CD4-positive, CD25-positive, alpha-beta regulatory T cell (primary cell): Measurements from ENCODE around the gene RALGDS. TPM values are rescaled to one million over a fixed set of nuclear protein-coding genes. Genes with fewer than 3 reads are reported as not detected.
A peak's percentile ranks its signal among the peaks of the same experiment; 100 is the strongest.

Source experiments
- ATAC-seq, 2 donors: fragments of 150-1000 bp; cut with Tn5 transposase; one replicate each; pipeline ENCODE4 v1.10.0; 2021; ENCODE audit warnings: low read depth in 2 of 2, moderate number of reproducible peaks in 2 of 2, moderate library complexity in 1 of 2
- DNase-seq, 3 donors: peaks; one replicate each; pipeline versions ENCODE4 v3.0.0 to v3.0.0-alpha.2; 2012 to 2022; ENCODE audit warnings: mixed read lengths in 1 of 3
- H3K27ac ChIP-seq: one replicate; pipeline ENCODE4 v1.7.0; 2013; ENCODE audit warnings: mild to moderate bottlenecking, low read length; ENCODE audit not compliant: insufficient read depth, poor library complexity, severe bottlenecking
- H3K27me3 ChIP-seq: one replicate; pipeline ENCODE4 v1.7.0; 2013; ENCODE audit warnings: low read length; ENCODE audit not compliant: control insufficient read depth, insufficient read depth
- H3K36me3 ChIP-seq: one replicate; pipeline ENCODE4 v1.7.0; 2013; ENCODE audit warnings: mild to moderate bottlenecking, low read length, moderate library complexity; ENCODE audit not compliant: control insufficient read depth, insufficient read depth
- H3K4me1 ChIP-seq: 2 replicates; pipeline ENCODE4 v1.7.0; 2013; ENCODE audit warnings: mild to moderate bottlenecking, low read length; ENCODE audit not compliant: insufficient read depth, control insufficient read depth, poor library complexity, severe bottlenecking
- H3K4me3 ChIP-seq: one replicate; pipeline ENCODE4 v1.7.0; 2013; ENCODE audit warnings: low read depth, mild to moderate bottlenecking, low read length, moderate library complexity
- H3K9me3 ChIP-seq, 2 experiments: 1 replicate in 1 of 2; 2 replicates in 1 of 2; pipeline ENCODE4 v1.7.0; 2013; ENCODE audit warnings: low read length in 2 of 2, mild to moderate bottlenecking in 1 of 2, moderate library complexity in 1 of 2; ENCODE audit not compliant: control insufficient read depth in 2 of 2
- H3K27ac Mint-ChIP-seq, 3 donors: one replicate each; pipeline ENCODE4 v1.8.0; 2020 to 2022; ENCODE audit warnings: mild to moderate bottlenecking in 3 of 3, mixed read lengths in 3 of 3, moderate library complexity in 2 of 3
- H3K27me3 Mint-ChIP-seq: one replicate; pipeline ENCODE4 v1.8.0; 2022; ENCODE audit warnings: mild to moderate bottlenecking, mixed read lengths
- H3K36me3 Mint-ChIP-seq: one replicate; pipeline ENCODE4 v1.8.0; 2020; ENCODE audit warnings: mixed read lengths
- H3K4me1 Mint-ChIP-seq, 4 donors: one replicate each; pipeline ENCODE4 v1.8.0; 2020 to 2022; ENCODE audit warnings: mixed read lengths in 4 of 4, mild to moderate bottlenecking in 1 of 4
- H3K4me3 Mint-ChIP-seq, 4 donors: one replicate each; pipeline ENCODE4 v1.8.0; 2020 to 2022; ENCODE audit warnings: mild to moderate bottlenecking in 4 of 4, mixed read lengths in 4 of 4, moderate library complexity in 3 of 4
- H3K9me3 Mint-ChIP-seq, 7 donors: one replicate each; pipeline ENCODE4 v1.8.0; 2020 to 2022; ENCODE audit warnings: mixed read lengths in 7 of 7, mild to moderate bottlenecking in 3 of 7, moderate library complexity in 2 of 7
- polyA plus RNA-seq, 4 donors: library from polyadenylated mRNA; unstranded; fragments of 300-500 nt; fragmentation: Illumina TruSeq; gene quantifications; one replicate each; pipeline ENCODE4 v1.2.3, GENCODE V29; 2021
- total RNA-seq: library from RNA; stranded (reverse); gene quantifications from one replicate; pipeline ENCODE4 v1.2.3, GENCODE V29; 2022

Gene RALGDS
- total and polyA plus RNA-seq, 5 donors from 2014 or later, result 34.6 to 228 (median 58.5) TPM

DNA sequence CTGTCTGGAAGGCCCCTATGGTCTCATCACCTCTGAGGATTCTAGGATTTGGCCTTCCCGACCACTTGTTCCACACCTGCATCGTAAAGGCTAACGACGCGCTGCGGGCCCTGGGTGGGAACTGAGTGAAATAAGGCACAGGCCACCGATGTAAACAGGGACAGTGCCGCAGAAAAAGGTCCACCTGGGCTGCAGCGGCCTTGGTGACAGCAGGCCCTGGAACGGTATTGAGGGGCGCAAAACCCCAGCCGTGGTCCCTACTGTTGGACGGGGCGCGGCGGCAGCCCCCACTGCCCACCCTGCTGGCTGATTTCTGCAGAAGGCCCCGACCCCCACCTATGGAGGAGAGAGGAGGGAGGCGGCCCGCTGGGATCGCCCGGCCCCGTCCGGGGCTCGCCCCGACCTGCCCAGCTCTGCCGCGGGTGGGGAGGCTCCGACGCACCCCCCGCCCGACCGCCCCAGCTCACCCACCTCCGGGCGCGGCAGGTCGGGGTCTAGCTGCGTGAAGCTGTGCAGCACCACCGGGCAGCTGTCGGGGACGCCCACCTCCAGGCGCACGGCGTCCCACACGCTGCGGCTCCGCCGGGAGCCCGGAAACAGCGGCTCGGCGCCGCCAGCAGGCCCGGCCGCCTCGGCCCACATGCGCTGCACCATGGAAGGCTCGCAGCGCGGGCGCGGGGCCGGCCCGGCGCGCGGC is 391 bp downstream of the RALGDS start:
- ATAC-seq (no peak), DNase-seq (peak in 1 of 3 donors; percentile 24)
- Mint-ChIP-seq H3K4me3 (peak overlapping the region; percentile 58 to 86 (median 83)), H3K4me1 (peaks cover 20 to 86% (median 47%) of the 10 kb centered on the region in 4 donors), H3K27me3 (no peaks in the 10 kb centered on the region), H3K36me3 (no peaks in the 10 kb centered on the region), H3K9me3 (no peaks in the 10 kb centered on the region), H3K27ac (peak overlapping the region in 2 of 3 donors; percentile 26 to 87)
- no peaks in the 10 kb centered on the region for H3K27me3 ChIP-seq
- no peaks in the 10 kb centered on the region for H3K9me3 ChIP-seq
- H3K4me3 ChIP-seq, result peak overlapping the region; percentile 32
- H3K4me1 ChIP-seq, result peaks cover 85% of the 10 kb centered on the region
- H3K27ac ChIP-seq, result peak overlapping the region; percentile 96
- no peaks in the 10 kb centered on the region for H3K36me3 ChIP-seq

DNA sequence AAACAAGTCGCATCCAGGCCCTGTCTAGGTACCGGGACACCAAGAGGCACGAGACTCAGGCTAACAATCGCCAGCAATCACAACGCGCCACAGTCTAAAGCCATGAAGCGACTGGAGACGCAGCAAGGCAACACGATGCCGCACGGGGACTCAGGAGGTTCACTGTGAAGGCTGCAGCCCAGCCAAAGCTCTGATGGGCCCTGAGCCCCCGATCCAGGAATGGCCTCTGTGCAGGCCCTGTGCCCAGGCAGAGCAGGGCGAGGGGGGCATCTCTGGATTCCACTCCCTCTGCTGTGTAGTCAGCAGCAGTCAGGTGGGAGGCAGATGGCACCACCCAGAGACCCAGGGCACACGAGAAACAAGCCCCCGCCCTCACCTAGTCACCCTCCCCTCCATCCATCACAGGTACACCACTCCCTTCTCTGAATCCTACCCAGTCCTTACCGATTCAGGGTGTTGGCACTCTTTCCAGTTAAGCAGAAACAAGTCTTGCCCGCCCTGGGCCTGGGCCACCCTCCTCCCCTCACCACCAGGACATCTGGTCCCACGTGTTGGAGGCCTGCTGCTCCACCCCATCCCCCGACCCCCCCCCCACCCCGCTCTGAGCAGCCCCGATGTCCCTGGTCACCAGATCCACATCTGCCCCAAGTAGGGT is 1.1 kb downstream of the RALGDS start:
- no peak for DNase-seq
- peak overlapping the region; percentile 32 for H3K4me3 ChIP-seq

DNA sequence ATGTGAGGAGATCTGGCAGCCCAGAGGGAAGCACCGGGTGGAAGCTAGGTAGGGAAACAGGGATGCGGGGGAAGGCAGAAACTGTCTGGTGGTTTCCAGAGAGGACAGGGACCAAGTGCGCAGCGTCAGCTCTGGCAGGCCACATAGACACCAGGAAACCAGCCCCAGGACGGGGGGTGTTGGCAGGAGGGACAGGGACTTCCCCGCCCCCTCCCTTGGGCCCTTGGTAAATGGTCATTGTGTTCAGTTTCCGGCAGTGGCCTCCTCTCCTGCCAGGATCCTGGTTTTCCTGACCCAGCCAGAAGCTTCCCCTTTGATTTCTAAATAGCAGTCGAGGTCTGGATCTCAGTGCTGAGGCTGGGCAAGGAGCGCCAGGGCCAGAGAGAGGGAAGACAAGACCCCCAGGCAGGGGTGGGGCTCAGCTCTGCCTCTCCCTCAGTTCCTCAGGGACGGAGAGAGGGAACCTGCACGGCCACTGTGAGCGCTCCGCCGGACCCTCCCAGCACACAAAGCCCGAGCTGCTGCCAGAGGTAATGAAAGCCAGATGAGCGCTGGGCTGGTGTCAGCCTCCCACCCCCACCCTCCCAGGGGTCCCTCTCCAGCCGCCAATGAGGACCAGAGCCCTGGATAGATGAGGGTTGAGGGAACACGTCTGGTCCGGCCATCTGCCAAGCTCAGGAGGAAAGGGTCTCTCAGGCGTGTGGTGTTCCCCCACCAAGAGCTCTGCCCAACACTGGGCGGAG is 1.8 kb downstream of the RALGDS start:
- no peaks in the 10 kb centered on the region for H3K36me3 Mint-ChIP-seq
- H3K27me3 ChIP-seq, result no peaks in the 10 kb centered on the region
- H3K27me3 Mint-ChIP-seq, result no peaks in the 10 kb centered on the region
- H3K4me3 ChIP-seq, result no peak overlapping the region
- H3K36me3 ChIP-seq, result no peaks in the 10 kb centered on the region
- peak overlapping the region; percentile 84 to 96 (median 86) for H3K4me3 Mint-ChIP-seq
- H3K9me3 Mint-ChIP-seq, result no peaks in the 10 kb centered on the region
- peaks cover 12 to 84% (median 42%) of the 10 kb centered on the region in 4 donors for H3K4me1 Mint-ChIP-seq
- H3K27ac Mint-ChIP-seq, result peak overlapping the region in 2 of 3 donors; percentile 78
- ATAC-seq (no peak), DNase-seq (no peak)
- H3K27ac ChIP-seq, result peak overlapping the region; percentile 23
- H3K4me1 ChIP-seq, result peaks cover 87% of the 10 kb centered on the region
- no peaks in the 10 kb centered on the region for H3K9me3 ChIP-seq

More for the DNA sequence above, 1.1 kb downstream of the RALGDS start:
- no peaks in the 10 kb centered on the region for H3K9me3 Mint-ChIP-seq
- Histone ChIP-seq H3K9me3 (no peaks in the 10 kb centered on the region), H3K36me3 (no peaks in the 10 kb centered on the region), H3K27me3 (no peaks in the 10 kb centered on the region), H3K4me1 (peaks cover 87% of the 10 kb centered on the region), H3K27ac (peak overlapping the region; percentile 96)
- ATAC-seq, result no peak
- peaks cover 19 to 84% (median 47%) of the 10 kb centered on the region in 4 donors for H3K4me1 Mint-ChIP-seq
- H3K36me3 Mint-ChIP-seq, result no peaks in the 10 kb centered on the region
- H3K27ac Mint-ChIP-seq, result peak overlapping the region in 2 of 3 donors; percentile 26 to 87
- H3K27me3 Mint-ChIP-seq, result no peaks in the 10 kb centered on the region
- H3K4me3 Mint-ChIP-seq, result peak overlapping the region; percentile 58 to 86 (median 83)

DNA sequence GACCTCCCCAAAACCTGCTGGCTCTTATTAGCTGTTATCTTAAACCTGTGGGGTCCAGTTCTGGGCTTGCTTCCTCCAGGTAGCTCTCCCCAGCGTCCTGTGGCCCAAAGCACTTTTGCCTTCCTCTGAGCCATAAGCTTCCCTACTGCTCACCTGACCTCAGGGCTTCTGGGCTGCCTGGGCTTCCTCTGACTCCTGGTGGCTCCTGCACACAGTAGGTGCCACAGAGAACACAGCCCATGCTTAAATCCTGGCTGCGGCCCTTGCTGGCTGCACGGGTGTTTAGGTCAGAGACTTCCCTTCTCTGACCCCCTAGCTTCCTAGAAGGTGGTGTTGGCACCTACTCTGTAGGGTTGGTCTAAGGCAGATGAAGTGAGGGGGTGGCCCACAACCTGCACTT is 2.5 kb downstream of the RALGDS start:
- Histone ChIP-seq H3K4me1 (peaks cover 90% of the 10 kb centered on the region), H3K9me3 (no peaks in the 10 kb centered on the region), H3K4me3 (no peak overlapping the region), H3K27ac (no peak overlapping the region), H3K27me3 (no peaks in the 10 kb centered on the region), H3K36me3 (no peaks in the 10 kb centered on the region)
- Mint-ChIP-seq H3K27me3 (no peaks in the 10 kb centered on the region), H3K36me3 (no peaks in the 10 kb centered on the region), H3K4me1 (peaks cover 5 to 85% (median 37%) of the 10 kb centered on the region in 4 donors), H3K27ac (peak overlapping the region in 2 of 3 donors; percentile 78), H3K9me3 (no peaks in the 10 kb centered on the region), H3K4me3 (peak overlapping the region; percentile 52 to 96 (median 86))
- DNase-seq (no peak), ATAC-seq (no peak)

DNA sequence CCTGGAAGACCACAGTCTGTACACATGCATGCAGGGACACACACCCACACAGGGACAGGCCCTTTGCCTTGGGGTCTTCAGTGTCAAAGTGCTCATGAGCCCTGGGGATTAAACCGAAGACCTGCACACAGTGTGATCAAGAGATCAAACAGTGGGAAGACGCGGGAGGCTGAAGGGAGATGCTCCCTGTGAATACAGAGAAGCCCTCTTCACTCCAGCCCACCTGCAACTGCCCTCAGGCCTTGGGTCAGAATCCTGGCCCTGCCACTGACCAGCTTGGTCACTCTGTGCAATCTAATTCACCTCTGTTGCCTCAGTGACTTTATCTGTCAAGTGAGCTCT is 2.9 kb downstream of the RALGDS start:
- no peaks in the 10 kb centered on the region for H3K36me3 ChIP-seq
- no peak for DNase-seq
- peak overlapping the region in 2 of 4 donors; percentile 7 to 52 for H3K4me3 Mint-ChIP-seq
- no peak overlapping the region for H3K4me3 ChIP-seq
- H3K27ac Mint-ChIP-seq, result peak overlapping the region in 2 of 3 donors; percentile 23 to 78
- no peaks in the 10 kb centered on the region for H3K9me3 Mint-ChIP-seq
- ATAC-seq, result no peak
- no peaks in the 10 kb centered on the region for H3K27me3 Mint-ChIP-seq
- peaks cover under 1 to 85% (median 34%) of the 10 kb centered on the region in 4 donors for H3K4me1 Mint-ChIP-seq
- H3K27me3 ChIP-seq, result no peaks in the 10 kb centered on the region
- H3K4me1 ChIP-seq, result peaks cover 91% of the 10 kb centered on the region
- H3K9me3 ChIP-seq, result no peaks in the 10 kb centered on the region
- no peak overlapping the region for H3K27ac ChIP-seq
- H3K36me3 Mint-ChIP-seq, result no peaks in the 10 kb centered on the region

DNA sequence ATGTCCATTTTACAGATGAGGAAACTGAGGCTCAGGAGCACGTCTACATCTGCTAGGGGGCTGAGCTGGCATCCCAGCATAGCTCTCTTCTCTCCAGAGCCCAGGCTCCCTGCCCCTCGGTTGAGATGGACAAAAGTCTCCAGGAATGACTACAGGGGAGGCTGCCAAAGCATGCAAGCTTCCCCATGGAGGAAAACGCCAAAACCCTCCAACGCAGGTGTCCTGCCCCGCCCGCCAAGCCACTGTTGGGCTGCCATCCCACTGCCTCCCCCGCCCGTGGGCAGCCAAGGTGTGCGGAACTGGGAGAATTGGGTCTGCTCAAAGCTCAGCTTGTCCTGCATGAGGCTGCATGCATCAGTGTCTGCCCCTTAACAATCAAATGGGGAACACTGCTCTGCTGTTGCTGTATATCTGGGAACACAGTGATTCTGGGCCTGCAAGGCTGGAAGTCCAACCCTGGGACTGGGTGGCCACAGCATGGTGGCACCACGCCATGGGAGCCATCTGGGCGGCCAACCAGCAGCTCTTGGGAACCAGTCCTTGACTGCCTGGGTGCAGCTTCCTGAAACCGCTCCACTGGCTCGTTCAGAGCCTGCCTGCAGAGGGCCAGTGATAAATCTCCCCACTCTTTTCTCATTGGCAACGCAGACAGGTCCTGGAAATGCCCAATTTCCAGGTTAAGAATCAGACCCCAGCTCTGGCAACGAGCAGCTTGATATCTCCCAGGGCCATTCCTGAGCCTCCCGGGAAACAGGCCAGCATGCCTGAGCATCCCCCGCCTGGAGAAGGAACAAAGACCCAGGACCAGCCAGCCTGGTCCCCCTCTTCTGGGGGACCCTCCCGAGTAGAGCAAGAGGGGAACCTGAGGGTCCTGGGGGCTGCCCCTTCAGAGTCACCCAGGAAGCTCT is 3.5 kb downstream of the RALGDS start:
- Histone ChIP-seq H3K4me3 (no peak overlapping the region), H3K4me1 (peaks cover 94% of the 10 kb centered on the region), H3K27ac (peak overlapping the region; percentile 15), H3K36me3 (no peaks in the 10 kb centered on the region), H3K27me3 (no peaks in the 10 kb centered on the region), H3K9me3 (no peaks in the 10 kb centered on the region)
- Mint-ChIP-seq H3K27ac (peak overlapping the region; percentile 23 to 78 (median 71)), H3K27me3 (no peaks in the 10 kb centered on the region), H3K4me3 (peak overlapping the region in 3 of 4 donors; percentile 52 to 59 (median 54)), H3K4me1 (peaks cover 0 to 87% (median 29%) of the 10 kb centered on the region in 4 donors), H3K9me3 (no peaks in the 10 kb centered on the region), H3K36me3 (no peaks in the 10 kb centered on the region)
- DNase-seq, result no peak
- ATAC-seq, result no peak
